Measurements from ENCODE around the gene CDC45. TPM values are rescaled to one million over a fixed set of nuclear protein-coding genes. Genes with fewer than 3 reads are reported as not detected.

CDC45 gene
- total RNA-seq, 1 donor from 2014 or later, result 3.9 TPM

DNA sequence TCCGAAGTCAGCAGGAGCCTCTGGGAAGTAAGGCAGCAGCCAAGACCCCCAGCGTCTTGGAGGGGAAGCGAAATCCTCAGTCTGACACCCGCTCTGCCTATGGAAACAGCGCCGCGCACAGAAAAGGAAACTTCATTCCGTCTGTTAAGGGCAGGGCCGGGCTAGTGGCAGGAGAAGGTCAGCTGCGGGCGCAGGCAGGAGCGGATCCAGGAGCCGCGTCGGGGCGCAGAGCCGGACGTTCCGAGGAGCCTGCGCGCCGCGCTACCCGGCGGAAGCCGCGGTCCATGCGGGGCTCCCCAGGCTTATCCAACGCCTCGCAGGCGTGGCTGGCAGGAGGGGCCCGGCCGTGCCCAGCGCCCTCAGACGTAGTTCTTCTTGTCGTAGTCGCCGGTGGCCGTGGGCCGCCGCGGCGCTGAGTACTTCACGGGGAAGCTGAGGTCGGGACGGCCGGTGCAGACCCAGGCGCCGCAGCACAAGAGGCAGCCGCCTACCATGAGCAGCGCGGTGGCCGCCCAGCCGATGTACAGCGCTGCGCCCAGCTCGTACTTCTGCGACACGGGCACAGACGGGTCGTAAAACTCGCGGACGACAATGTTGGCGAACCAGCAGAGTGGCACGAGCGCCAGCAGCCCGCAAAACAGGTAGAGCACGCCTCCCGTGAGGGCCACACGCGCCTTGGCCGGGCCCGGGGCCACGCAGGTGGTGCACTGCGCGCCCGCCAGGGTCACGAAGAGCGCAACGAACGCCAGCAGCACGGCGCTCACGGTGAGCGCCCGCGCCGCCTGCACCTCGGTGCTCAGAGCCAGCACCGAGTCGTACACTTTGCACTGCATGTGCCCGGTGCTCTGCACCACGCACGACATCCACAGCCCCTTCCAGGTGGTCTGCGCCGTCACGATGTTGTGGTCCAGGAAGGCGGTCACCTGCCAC lies 43.8 kb downstream of the CDC45 start:
- no peak for ATAC-seq (ENCODE audit: low read depth)
- Mint-ChIP-seq H3K36me3 (ENCODE audit: low read depth) (no peaks in the 10 kb centered on the region), H3K4me1 (peaks cover 16% of the 10 kb centered on the region), H3K27me3 (peaks cover 27% of the 10 kb centered on the region), H3K27ac (no peak overlapping the region), H3K4me3 (peak overlapping the region; percentile 24), H3K9me3 (no peaks in the 10 kb centered on the region)
- intact Hi-C loops (cut with micrococcal nuclease), result no loop called here
- ChIA-PET POLR2A (no interaction called here), CTCF (no interaction called here)
- TF ChIP-seq, protein P1, sequence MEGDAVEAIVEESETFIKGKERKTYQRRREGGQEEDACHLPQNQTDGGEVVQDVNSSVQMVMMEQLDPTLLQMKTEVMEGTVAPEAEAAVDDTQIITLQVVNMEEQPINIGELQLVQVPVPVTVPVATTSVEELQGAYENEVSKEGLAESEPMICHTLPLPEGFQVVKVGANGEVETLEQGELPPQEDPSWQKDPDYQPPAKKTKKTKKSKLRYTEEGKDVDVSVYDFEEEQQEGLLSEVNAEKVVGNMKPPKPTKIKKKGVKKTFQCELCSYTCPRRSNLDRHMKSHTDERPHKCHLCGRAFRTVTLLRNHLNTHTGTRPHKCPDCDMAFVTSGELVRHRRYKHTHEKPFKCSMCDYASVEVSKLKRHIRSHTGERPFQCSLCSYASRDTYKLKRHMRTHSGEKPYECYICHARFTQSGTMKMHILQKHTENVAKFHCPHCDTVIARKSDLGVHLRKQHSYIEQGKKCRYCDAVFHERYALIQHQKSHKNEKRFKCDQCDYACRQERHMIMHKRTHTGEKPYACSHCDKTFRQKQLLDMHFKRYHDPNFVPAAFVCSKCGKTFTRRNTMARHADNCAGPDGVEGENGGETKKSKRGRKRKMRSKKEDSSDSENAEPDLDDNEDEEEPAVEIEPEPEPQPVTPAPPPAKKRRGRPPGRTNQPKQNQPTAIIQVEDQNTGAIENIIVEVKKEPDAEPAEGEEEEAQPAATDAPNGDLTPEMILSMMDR (IDR thresholded peaks at IDR 0.05), result no peak
- DNase-seq, result no peak

DNA sequence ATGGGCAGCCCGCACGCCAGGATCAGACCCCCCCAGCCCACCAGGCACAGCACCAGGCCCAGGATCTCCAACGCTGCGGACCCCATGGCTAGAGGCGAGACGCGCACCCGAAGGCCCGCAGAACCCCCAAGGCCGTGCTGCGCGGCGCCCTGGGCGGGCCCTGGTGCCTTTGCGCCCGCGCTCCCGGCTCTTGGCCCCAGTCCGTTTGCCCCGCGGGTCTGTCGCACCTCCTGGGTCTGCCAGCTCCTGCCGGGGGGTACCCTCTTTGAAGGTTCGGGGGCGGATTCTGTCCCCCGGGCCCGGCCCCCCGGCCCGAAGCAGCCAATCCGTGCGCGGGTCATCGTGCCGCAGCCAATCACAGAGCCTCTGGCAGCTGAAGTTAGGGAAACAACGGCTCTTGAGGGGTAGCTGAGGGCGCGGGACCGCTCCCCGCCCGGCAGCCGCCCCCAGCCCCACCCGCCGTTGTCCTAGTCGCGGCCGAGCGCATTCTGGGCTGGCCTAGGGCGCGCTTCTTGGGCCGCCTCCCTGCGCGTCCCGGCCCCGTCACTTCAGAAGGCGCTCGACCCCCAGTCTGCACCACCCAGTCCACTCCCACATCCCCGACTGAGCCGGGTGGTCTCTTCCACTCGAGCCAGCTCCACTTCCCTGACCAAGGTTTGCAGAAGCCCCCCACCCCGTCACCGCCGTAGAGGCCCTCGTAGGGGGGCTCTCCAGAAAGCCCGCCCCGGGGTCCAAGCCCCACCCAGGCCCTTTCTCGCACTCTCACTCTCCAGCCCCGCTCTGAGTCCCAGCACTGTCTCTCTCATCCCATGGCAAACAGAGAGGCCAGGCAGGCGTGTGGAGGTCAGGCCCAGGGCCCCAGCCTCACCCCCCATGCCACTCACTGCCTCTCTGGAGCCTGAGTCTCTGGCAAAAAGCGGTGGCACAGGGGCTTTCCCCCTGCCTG lies 44.7 kb downstream of the CDC45 start, which contains the start of gene CLDN5:
TSS of gene CLDN5 (minus strand) at position 241 of the 946 bp plus-strand sequence. CDS start at position 86, 155 bp downstream.
- peak within 1 kb of the TSS; percentile 24 for H3K4me3 Mint-ChIP-seq
- DNase-seq (no peak), ATAC-seq (ENCODE audit: low read depth) (no peak)
- TF ChIP-seq, protein P1 (IDR thresholded peaks at IDR 0.05), result no peak
- POLR2A ChIA-PET, result no interaction called here
- peaks cover 16% of the 10 kb centered on the region for H3K4me1 Mint-ChIP-seq
- H3K36me3 Mint-ChIP-seq (ENCODE audit: low read depth), result no peaks in the 10 kb centered on the region
- CTCF ChIA-PET, result no interaction called here
- no peaks in the 10 kb centered on the region for H3K9me3 Mint-ChIP-seq
- intact Hi-C loops (cut with micrococcal nuclease), result no loop called here
- peaks cover 27% of the 10 kb centered on the region for H3K27me3 Mint-ChIP-seq
- H3K27ac Mint-ChIP-seq, result no peak within 1 kb of the TSS

DNA sequence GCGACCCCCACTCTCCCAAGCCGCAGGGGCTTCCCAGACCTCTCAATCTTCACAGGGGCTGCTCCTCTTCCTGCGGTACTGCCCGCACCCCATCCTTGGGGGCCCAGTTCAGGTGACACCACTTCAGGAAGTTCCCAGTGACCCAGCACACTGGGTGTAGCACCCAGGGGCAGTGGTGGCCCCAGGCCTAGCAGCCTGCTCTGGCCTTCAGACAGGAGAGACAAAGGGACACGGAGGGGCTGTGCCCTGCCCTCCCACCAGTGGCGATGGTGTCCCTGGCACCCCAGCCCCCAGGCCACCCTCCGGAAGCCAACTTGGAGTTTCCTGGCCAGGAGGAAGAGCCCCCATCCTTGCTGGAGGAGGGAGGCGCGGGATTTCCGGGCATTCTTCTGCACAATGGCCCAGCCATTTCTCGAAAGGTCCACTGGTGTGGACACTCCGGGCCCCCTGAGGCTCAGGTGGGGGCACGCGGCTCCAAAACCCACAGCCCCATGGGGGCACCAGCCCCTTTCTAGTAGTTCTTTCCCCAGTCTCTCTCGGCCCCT lies 45.5 kb downstream of the CDC45 start:
- H3K9me3 Mint-ChIP-seq, result no peaks in the 10 kb centered on the region
- CTCF ChIA-PET, result no interaction called here
- intact Hi-C loops (cut with micrococcal nuclease), result no loop called here
- H3K4me1 Mint-ChIP-seq, result peaks cover 16% of the 10 kb centered on the region
- no peak for ATAC-seq (ENCODE audit: low read depth)
- H3K36me3 Mint-ChIP-seq (ENCODE audit: low read depth), result no peaks in the 10 kb centered on the region
- H3K27me3 Mint-ChIP-seq, result peaks cover 27% of the 10 kb centered on the region
- no peak overlapping the region for H3K4me3 Mint-ChIP-seq
- DNase-seq, result no peak
- H3K27ac Mint-ChIP-seq, result no peak overlapping the region
- TF ChIP-seq, protein P1 (IDR thresholded peaks at IDR 0.05), result no peak
- POLR2A ChIA-PET, result no interaction called here

DNA sequence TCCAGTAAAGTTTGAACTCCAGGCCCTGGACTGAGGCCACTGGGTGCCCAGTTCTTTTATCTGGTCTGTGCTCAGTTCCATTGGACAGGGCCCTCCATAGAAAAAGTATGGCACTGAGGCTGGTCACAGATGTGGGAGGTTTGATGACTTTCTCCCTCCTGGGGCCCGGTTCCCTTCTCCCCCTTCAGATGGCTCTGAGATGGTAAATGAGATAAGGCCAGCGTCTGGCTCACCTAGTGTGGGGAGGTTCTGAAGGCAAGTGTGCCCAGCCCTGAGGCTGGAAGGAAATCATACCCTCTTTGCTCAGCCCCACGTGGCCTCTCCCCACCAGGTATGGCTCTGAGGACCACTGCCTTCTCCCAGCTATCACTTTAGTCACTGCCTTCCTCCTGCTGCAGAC lies 45.9 kb downstream of the CDC45 start:
- ChIA-PET POLR2A (no interaction called here), CTCF (no interaction called here)
- peaks cover 27% of the 10 kb centered on the region for H3K27me3 Mint-ChIP-seq
- H3K36me3 Mint-ChIP-seq (ENCODE audit: low read depth), result no peaks in the 10 kb centered on the region
- no peak overlapping the region for H3K4me3 Mint-ChIP-seq
- H3K27ac Mint-ChIP-seq, result no peak overlapping the region
- DNase-seq (no peak), ATAC-seq (ENCODE audit: low read depth) (no peak)
- peaks cover 16% of the 10 kb centered on the region for H3K4me1 Mint-ChIP-seq
- TF ChIP-seq, protein P1 (IDR thresholded peaks at IDR 0.05), result no peak
- H3K9me3 Mint-ChIP-seq, result no peaks in the 10 kb centered on the region
- intact Hi-C loops (cut with micrococcal nuclease), result no loop called here

All from activated B cell treated with CpG ODN at 0.5 μM for 24 hours (primary cell).